H1 (cell line): ENCODE results near the gene NOXO1. TPM values are rescaled to one million over a fixed set of nuclear protein-coding genes. Genes with fewer than 3 reads are reported as not detected.

Experiments used
- ATF2 ChIP-seq: IDR thresholded peaks from 2 replicates; pipeline ENCODE4 v1.6.1; 2012; ENCODE audit warnings: low read length, inconsistent platforms
- polyA plus RNA-seq, 7 experiments: library from polyadenylated mRNA; depleted of rRNA in 3 of 7; stranded (reverse) in 5 of 7; unstranded in 2 of 7; fragments of >200 nt in 5 of 7; fragments of 200-250 nt in 2 of 7; gene quantifications; 1 replicate in 5 of 7; 2 replicates in 1 of 7; 4 replicates in 1 of 7; pipeline versions ENCODE4 v1.2.1 to v1.2.3, GENCODE V29; 2011 to 2013; ENCODE audit warnings: missing spikeins in 2 of 7, mixed read lengths in 2 of 7
- total RNA-seq: library from RNA; stranded (reverse); fragmentation: NEBNext Ultra II Directional; extraction: Animal tissue kit (Norgen Biotek cat#: 25700); gene quantifications from 2 replicates; pipeline ENCODE4 v1.2.1, GENCODE V29; 2021

The NOXO1 gene
- total and polyA plus RNA-seq, 2 of the 8 experiments (the other 6 are each of a cell fraction or from before 2014, with no cell fraction given), result 1.3 to 2.5 TPM

- no peak for TF ChIP-seq ATF2
- TF ChIP-seq, all 59 proteins: peak for 6
Measured at GRCh38 chr16:2022723-2023091, 41.4 kb upstream of the NOXO1 start (continued).
